Measurements from ENCODE around the gene CFDP1.

CFDP1 gene

GRCh38 chr16:75416904-75417565 is 16.3 kb downstream of the CFDP1 start:
- Histone ChIP-seq H3K4me2 (ENCODE audit: low read depth, low read length, poor library complexity, severe bottlenecking) (no peak overlapping the region), H3K4me1 (ENCODE audit: insufficient read depth, low read length, poor library complexity, severe bottlenecking) (peaks cover 13% of the 10 kb centered on the region), H3K27me3 (ENCODE audit: insufficient read depth, low read length, poor library complexity, severe bottlenecking) (no peaks in the 10 kb centered on the region), H3K9ac (ENCODE audit: low read depth, low read length, poor library complexity, severe bottlenecking) (no peak overlapping the region), H3K9me2 (replicated peaks; ENCODE audit: low read depth, low read length) (no peaks in the 10 kb centered on the region), H3F3A (ENCODE audit: low read depth) (no peaks in the 10 kb centered on the region), H2AFZ (ENCODE audit: low read length) (no peak overlapping the region), H3K4me3 (ENCODE audit: low read length, poor library complexity, severe bottlenecking) (no peak overlapping the region), H3K9me3 (ENCODE audit: insufficient read depth, low read depth, low read length) (no peaks in the 10 kb centered on the region), H4K20me1 (ENCODE audit: insufficient read depth, low read length, poor library complexity, severe bottlenecking) (peaks cover 7% of the 10 kb centered on the region), H3K79me2 (ENCODE audit: insufficient read depth, low read length) (peaks cover 45% of the 10 kb centered on the region), H3K36me3 (ENCODE audit: insufficient read depth, low read length) (peaks cover 11% of the 10 kb centered on the region)
- TF ChIP-seq CTCF (conservative IDR thresholded peaks at IDR 0.05; ENCODE audit: low read length): no peak

GRCh38 chr16:75415169-75415905 is 18.0 kb downstream of the CFDP1 start:
- Histone ChIP-seq H3K4me2 (ENCODE audit: low read depth, low read length, poor library complexity, severe bottlenecking) (no peak overlapping the region), H3K36me3 (ENCODE audit: insufficient read depth, low read length) (peaks cover 24% of the 10 kb centered on the region), H3K4me1 (ENCODE audit: insufficient read depth, low read length, poor library complexity, severe bottlenecking) (no peaks in the 10 kb centered on the region), H3K4me3 (ENCODE audit: low read length, poor library complexity, severe bottlenecking) (no peak overlapping the region), H3F3A (ENCODE audit: low read depth) (no peaks in the 10 kb centered on the region), H3K27me3 (ENCODE audit: insufficient read depth, low read length, poor library complexity, severe bottlenecking) (no peaks in the 10 kb centered on the region), H2AFZ (ENCODE audit: low read length) (no peak overlapping the region), H4K20me1 (ENCODE audit: insufficient read depth, low read length, poor library complexity, severe bottlenecking) (peaks cover 3% of the 10 kb centered on the region), H3K9me3 (ENCODE audit: insufficient read depth, low read depth, low read length) (no peaks in the 10 kb centered on the region), H3K9ac (ENCODE audit: low read depth, low read length, poor library complexity, severe bottlenecking) (no peak overlapping the region), H3K79me2 (ENCODE audit: insufficient read depth, low read length) (peaks cover 30% of the 10 kb centered on the region), H3K9me2 (replicated peaks; ENCODE audit: low read depth, low read length) (no peaks in the 10 kb centered on the region)
- TF ChIP-seq EZH2phosphoT487 (IDR thresholded peaks at IDR 0.05; ENCODE audit: borderline replicate concordance) (no peak), CTCF (conservative IDR thresholded peaks at IDR 0.05; ENCODE audit: low read length) (no peak)

- no peak overlapping the region for H2AFZ ChIP-seq (ENCODE audit: low read length)
- no peak overlapping the region for H3K4me3 ChIP-seq (ENCODE audit: low read length, poor library complexity, severe bottlenecking)
- H3K4me2 ChIP-seq (ENCODE audit: low read depth, low read length, poor library complexity, severe bottlenecking): no peak overlapping the region
- H3F3A ChIP-seq (ENCODE audit: low read depth): no peaks in the 10 kb centered on the region
- no peaks in the 10 kb centered on the region for H3K4me1 ChIP-seq (ENCODE audit: insufficient read depth, low read length, poor library complexity, severe bottlenecking)
- no peaks in the 10 kb centered on the region for H4K20me1 ChIP-seq (ENCODE audit: insufficient read depth, low read length, poor library complexity, severe bottlenecking)
- H3K79me2 ChIP-seq (ENCODE audit: insufficient read depth, low read length): peaks cover 21% of the 10 kb centered on the region
- H3K9ac ChIP-seq (ENCODE audit: low read depth, low read length, poor library complexity, severe bottlenecking): no peak overlapping the region
- no peaks in the 10 kb centered on the region for H3K9me3 ChIP-seq (ENCODE audit: insufficient read depth, low read depth, low read length)
- no peak for TF ChIP-seq EZH2phosphoT487 (IDR thresholded peaks at IDR 0.05; ENCODE audit: borderline replicate concordance)
- no peak for TF ChIP-seq CTCF (conservative IDR thresholded peaks at IDR 0.05; ENCODE audit: low read length)
- no peaks in the 10 kb centered on the region for H3K27me3 ChIP-seq (ENCODE audit: insufficient read depth, low read length, poor library complexity, severe bottlenecking)
- H3K9me2 ChIP-seq (replicated peaks; ENCODE audit: low read depth, low read length): no peaks in the 10 kb centered on the region
- peaks cover 31% of the 10 kb centered on the region for H3K36me3 ChIP-seq (ENCODE audit: insufficient read depth, low read length)
These were observed 19.4 kb downstream of the CFDP1 start for GRCh38 chr16:75413951-75414350.

Data from Loucy (cell line).